Duodenal mucosa (tissue), 2 donors: Measurements from ENCODE around the gene NCOA7.

Experiments
- H3K27ac ChIP-seq: one replicate; pipeline ENCODE4 v1.7.0; 2013; ENCODE audit warnings: low read depth, low read length
- H3K27me3 ChIP-seq, 2 donors: one replicate each; pipeline ENCODE4 v1.7.0; 2013; ENCODE audit warnings: low read length in 2 of 2, control low read depth in 1 of 2; ENCODE audit not compliant: insufficient read depth in 2 of 2, control insufficient read depth in 1 of 2
- H3K36me3 ChIP-seq, 2 donors: one replicate each; pipeline ENCODE4 v1.7.0; 2013; ENCODE audit warnings: low read length in 2 of 2, control low read depth in 1 of 2; ENCODE audit not compliant: insufficient read depth in 2 of 2, control insufficient read depth in 1 of 2
- H3K4me1 ChIP-seq, 2 donors: one replicate each; pipeline ENCODE4 v1.7.0; 2013; ENCODE audit warnings: low read length in 2 of 2, control low read depth in 1 of 2; ENCODE audit not compliant: insufficient read depth in 2 of 2, control insufficient read depth in 1 of 2
- H3K4me3 ChIP-seq, 2 donors: one replicate each; pipeline ENCODE4 v1.7.0; 2013; ENCODE audit warnings: low read length in 2 of 2, low read depth in 1 of 2
- H3K9ac ChIP-seq, 2 donors: one replicate each; pipeline ENCODE4 v1.7.0; 2013; ENCODE audit warnings: low read length in 2 of 2, low read depth in 1 of 2
- H3K9me3 ChIP-seq, 2 donors: one replicate each; pipeline ENCODE4 v1.7.0; 2013; ENCODE audit warnings: low read length in 2 of 2, control low read depth in 1 of 2; ENCODE audit not compliant: control insufficient read depth in 1 of 2

Gene NCOA7

DNA sequence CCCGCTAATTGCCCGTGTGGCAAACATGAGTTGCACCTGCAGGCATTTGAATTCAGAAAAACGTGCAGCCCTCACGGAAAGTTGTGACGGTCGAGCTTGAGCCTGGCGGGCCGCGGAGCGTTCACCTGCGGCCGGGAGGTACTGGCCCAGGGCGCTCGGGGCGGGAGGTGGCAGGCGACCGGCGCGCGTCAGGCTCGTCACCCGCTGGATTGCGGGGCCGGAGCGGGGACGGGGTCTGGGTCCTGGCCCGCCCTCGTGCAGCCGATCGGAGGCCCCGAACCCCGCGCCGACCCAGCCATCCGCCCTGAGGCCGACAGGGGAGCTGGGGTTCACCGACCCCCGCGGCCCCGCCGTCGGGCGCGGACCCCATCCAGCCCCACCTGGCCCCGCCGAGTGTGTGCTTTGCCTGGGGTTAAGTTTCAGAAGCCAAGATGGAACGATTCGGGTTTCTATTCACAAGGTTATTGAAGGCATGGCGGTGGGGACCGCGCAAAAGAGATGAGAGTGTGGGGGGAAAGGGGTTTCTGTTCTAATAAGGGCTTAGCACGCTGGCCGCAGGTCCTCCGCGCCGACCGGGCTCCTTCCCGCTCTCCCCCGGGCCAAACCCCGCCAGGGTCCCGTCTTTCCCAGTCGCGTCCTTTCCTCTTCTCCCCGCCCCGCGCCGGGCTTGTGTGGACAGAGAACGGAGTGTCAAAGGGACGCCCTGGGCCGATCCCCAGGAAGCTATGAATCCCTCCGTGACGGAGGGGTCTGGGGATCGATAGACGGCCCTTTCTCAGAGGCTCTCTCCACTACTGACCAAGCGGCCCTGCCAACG is 43.0 kb upstream of the NCOA7 start:
- Histone ChIP-seq H3K4me1 (peaks cover 26 to 27% of the 10 kb centered on the region in 2 donors), H3K27me3 (peaks cover 47 to 77% of the 10 kb centered on the region in 2 donors)

DNA sequence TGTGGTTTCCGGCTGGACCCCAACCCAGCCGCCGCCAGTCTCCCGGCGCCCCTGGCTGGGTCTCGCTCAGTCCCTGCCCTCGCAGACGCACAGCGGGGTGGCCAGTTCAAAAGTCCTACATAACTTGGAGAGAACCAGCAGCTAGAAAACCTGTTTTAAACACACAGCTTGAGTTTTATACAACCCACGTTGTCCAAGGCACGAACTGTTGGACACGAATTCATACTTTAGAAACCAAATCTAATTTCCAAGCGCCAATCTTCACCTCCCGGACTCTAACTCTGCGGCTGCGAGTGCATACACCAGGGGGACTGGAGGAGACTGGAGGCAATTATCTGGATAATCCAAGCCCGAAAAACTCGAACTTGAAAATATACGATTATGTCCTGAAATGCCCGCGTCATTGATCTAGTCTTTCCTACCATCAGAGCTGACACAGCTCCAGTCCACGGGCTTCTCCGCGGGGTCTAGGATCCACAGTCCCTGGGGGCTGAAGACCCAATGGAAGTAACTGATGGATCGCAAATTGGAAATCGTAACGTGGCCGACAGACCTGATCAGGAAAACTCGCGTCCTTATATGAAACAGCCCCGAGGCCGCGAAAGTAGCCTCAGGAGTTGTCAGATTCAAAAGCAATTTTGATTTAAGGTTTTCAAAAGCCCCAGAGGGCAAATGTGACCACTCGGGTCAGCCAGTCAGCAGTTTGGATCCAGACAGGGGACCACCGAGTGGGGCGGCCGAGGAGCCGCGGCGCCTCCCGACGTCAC is 42.2 kb upstream of the NCOA7 start:
- peaks cover 26 to 27% of the 10 kb centered on the region in 2 donors for H3K4me1 ChIP-seq

More for the DNA sequence above, 43.0 kb upstream of the NCOA7 start:
- H3K36me3 ChIP-seq, result no peaks in the 10 kb centered on the region
- peak overlapping the region; percentile 74 to 75 for H3K4me3 ChIP-seq
- H3K27ac ChIP-seq, result peak overlapping the region; percentile 59
- H3K9me3 ChIP-seq, result no peaks in the 10 kb centered on the region
- peak overlapping the region; percentile 38 to 53 for H3K9ac ChIP-seq

GRCh38 chr6:125749173-125749864 is 41.4 kb upstream of the NCOA7 start, which contains the start of gene HEY2:
TSS of gene HEY2 (plus strand) at chr6:125749632. CDS start at chr6:125749777, 145 bp downstream.
- Histone ChIP-seq H3K4me3 (peak within 1 kb of the TSS; percentile 75 to 80), H3K9ac (peak within 1 kb of the TSS; percentile 38 to 65), H3K27ac (peak within 1 kb of the TSS; percentile 59), H3K9me3 (no peaks in the 10 kb centered on the region), H3K27me3 (peaks cover 50 to 74% of the 10 kb centered on the region in 2 donors), H3K4me1 (peaks cover 26 to 27% of the 10 kb centered on the region in 2 donors), H3K36me3 (no peaks in the 10 kb centered on the region)

More for the DNA sequence above, 42.2 kb upstream of the NCOA7 start:
- Histone ChIP-seq H3K9ac (peak overlapping the region; percentile 38 to 53), H3K27ac (peak overlapping the region; percentile 59), H3K36me3 (no peaks in the 10 kb centered on the region), H3K9me3 (no peaks in the 10 kb centered on the region), H3K27me3 (peaks cover 50 to 79% of the 10 kb centered on the region in 2 donors), H3K4me3 (peak overlapping the region; percentile 74 to 75)

GRCh38 chr6:125749865-125750691 is 40.7 kb upstream of the NCOA7 start:
- Histone ChIP-seq H3K36me3 (no peaks in the 10 kb centered on the region), H3K4me3 (peak overlapping the region; percentile 73 to 80), H3K27me3 (peaks cover 50 to 75% of the 10 kb centered on the region in 2 donors), H3K4me1 (peaks cover 26 to 27% of the 10 kb centered on the region in 2 donors), H3K27ac (no peak overlapping the region), H3K9ac (peak overlapping the region; percentile 21 to 65), H3K9me3 (no peaks in the 10 kb centered on the region)

- Histone ChIP-seq H3K9ac (no peak overlapping the region), H3K4me3 (peak overlapping the region; percentile 73 to 80), H3K27ac (no peak overlapping the region), H3K9me3 (no peaks in the 10 kb centered on the region), H3K4me1 (peaks cover 26 to 27% of the 10 kb centered on the region in 2 donors), H3K27me3 (peaks cover 42 to 75% of the 10 kb centered on the region in 2 donors), H3K36me3 (no peaks in the 10 kb centered on the region)
These were observed 39.9 kb upstream of the NCOA7 start for GRCh38 chr6:125750692-125751333.

GRCh38 chr6:125751334-125751916 is 39.3 kb upstream of the NCOA7 start:
- Histone ChIP-seq H3K4me3 (no peak overlapping the region), H3K27me3 (peaks cover 36 to 70% of the 10 kb centered on the region in 2 donors), H3K9me3 (no peaks in the 10 kb centered on the region), H3K27ac (no peak overlapping the region), H3K4me1 (peaks cover 26 to 27% of the 10 kb centered on the region in 2 donors), H3K36me3 (no peaks in the 10 kb centered on the region), H3K9ac (no peak overlapping the region)

DNA sequence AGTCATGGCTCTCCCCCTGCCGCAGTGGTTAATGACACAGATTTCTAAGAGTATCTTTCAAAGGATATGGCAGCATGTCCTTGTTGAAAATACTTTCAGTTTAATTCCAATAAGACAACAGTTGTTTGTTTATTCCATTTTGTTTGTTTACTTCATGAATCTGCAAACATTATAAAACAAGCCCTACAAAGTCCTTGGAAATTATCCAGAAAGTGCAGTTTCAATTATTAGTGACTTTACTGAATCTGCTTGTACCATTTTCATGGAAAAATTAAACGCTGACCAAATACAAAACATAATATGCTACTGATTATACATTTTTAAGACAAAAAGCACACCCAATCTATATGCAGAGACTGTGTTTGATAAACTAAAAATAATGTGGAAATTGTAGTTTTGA is 38.0 kb upstream of the NCOA7 start:
- Histone ChIP-seq H3K9me3 (no peaks in the 10 kb centered on the region), H3K27ac (no peak overlapping the region), H3K9ac (no peak overlapping the region), H3K27me3 (peaks cover 33 to 57% of the 10 kb centered on the region in 2 donors), H3K36me3 (no peaks in the 10 kb centered on the region), H3K4me1 (peaks cover 18 to 27% of the 10 kb centered on the region in 2 donors), H3K4me3 (no peak overlapping the region)

DNA sequence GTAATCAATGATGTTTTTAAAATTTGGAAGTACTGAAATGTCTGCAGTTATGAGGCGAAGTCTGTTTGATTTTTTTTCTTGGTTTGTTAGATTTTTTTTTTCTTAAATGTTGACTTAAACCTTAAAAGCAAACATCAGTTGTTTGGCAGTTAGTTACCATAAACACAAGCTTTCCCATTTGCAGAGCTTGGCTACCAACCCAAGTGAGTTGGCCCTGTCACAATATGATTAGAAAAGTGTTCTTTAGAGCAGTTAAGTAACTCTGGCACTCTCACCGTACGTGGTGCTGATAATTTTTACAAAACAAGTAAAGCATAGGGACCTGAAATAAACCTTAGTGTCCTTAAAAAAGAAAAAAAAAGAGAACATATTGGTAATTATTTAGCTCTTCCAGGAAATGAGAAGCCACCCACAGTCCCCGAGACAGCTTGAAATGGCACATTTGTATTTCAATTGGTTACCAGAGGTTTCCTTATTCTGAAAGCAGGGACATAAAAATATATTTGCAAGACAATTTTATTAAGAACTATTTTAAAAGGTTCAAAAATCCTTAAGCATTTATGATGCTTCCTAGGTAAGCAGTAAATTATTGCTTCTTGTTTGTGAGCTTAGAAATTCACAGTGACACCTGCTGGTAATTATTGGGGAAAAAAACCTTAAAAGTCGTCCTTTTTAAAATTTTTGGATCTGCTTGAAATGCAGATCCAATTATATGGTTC is 37.4 kb upstream of the NCOA7 start:
- Histone ChIP-seq H3K4me1 (peaks cover 12 to 21% of the 10 kb centered on the region in 2 donors), H3K4me3 (no peak overlapping the region), H3K9me3 (no peaks in the 10 kb centered on the region), H3K27ac (no peak overlapping the region), H3K36me3 (no peaks in the 10 kb centered on the region), H3K27me3 (peaks cover 28 to 52% of the 10 kb centered on the region in 2 donors), H3K9ac (no peak overlapping the region)
